HAP-1 (cell line): ENCODE data around the gene AUTS2.

Experiments
- DNase-seq, 2 experiments: peaks; one replicate each; pipeline ENCODE4 v3.0.0-alpha.2; 2016 to 2020; ENCODE audit warnings: low spot score in 2 of 2
- H3K27me3 ChIP-seq: fragments of 250-450 bp; sonication (Bioruptor Pico); 2 replicates; pipeline ENCODE4 v1.5.1; 2020; ENCODE audit warnings: low read depth, mild to moderate bottlenecking, moderate library complexity
- H3K36me3 ChIP-seq: fragments of 250-450 bp; sonication (Bioruptor Pico); replicated peaks from 2 replicates; pipeline ENCODE4 v1.5.1; 2020; ENCODE audit warnings: mild to moderate bottlenecking
- H3K4me1 ChIP-seq: fragments of 250-450 bp; sonication (Bioruptor Pico); 2 replicates; pipeline ENCODE4 v1.5.1; 2020; ENCODE audit warnings: mild to moderate bottlenecking
- H3K4me3 ChIP-seq: fragments of 250-450 bp; sonication (Bioruptor Pico); 2 replicates; pipeline ENCODE4 v1.5.1; 2020; ENCODE audit warnings: mild to moderate bottlenecking, moderate library complexity
- H3K9me3 ChIP-seq: fragments of 250-450 bp; sonication (Bioruptor Pico); 2 replicates; pipeline ENCODE4 v1.5.1; 2020; ENCODE audit warnings: mild to moderate bottlenecking, moderate library complexity
- in situ Hi-C: fragments of 300-500 bp; cut with MboI; formaldehyde crosslinking; loops from 3 replicates; pipeline ENCODE4 v1.14.3; 2020; ENCODE audit warnings: low sequenced_read_pairs, inconsistent platforms, mixed read lengths

The AUTS2 gene

GRCh38 chr7:70299472-70299807, 701.2 kb downstream of the AUTS2 start:
- Histone ChIP-seq H3K4me1 (no peaks in the 10 kb centered on the region), H3K4me3 (no peak overlapping the region), H3K27me3 (no peaks in the 10 kb centered on the region), H3K36me3 (no peaks in the 10 kb centered on the region), H3K9me3 (no peaks in the 10 kb centered on the region)
- no peak for DNase-seq
- in situ Hi-C loops: no loop called here

- Histone ChIP-seq H3K9me3 (no peaks in the 10 kb centered on the region), H3K36me3 (no peaks in the 10 kb centered on the region), H3K4me3 (no peak overlapping the region), H3K4me1 (no peaks in the 10 kb centered on the region), H3K27me3 (no peaks in the 10 kb centered on the region)
- no peak for DNase-seq
- in situ Hi-C loops: no loop called here
Measured at GRCh38 chr7:70301673-70302185, 703.5 kb downstream of the AUTS2 start.

- H3K27me3 ChIP-seq: no peaks in the 10 kb centered on the region
- in situ Hi-C loops: no loop called here
- no peak for DNase-seq
- H3K9me3 ChIP-seq: no peaks in the 10 kb centered on the region
- H3K36me3 ChIP-seq: no peaks in the 10 kb centered on the region
- no peak overlapping the region for H3K4me3 ChIP-seq
- H3K4me1 ChIP-seq: no peaks in the 10 kb centered on the region
Measured at GRCh38 chr7:70303309-70303708, 705.0 kb downstream of the AUTS2 start.

DNA sequence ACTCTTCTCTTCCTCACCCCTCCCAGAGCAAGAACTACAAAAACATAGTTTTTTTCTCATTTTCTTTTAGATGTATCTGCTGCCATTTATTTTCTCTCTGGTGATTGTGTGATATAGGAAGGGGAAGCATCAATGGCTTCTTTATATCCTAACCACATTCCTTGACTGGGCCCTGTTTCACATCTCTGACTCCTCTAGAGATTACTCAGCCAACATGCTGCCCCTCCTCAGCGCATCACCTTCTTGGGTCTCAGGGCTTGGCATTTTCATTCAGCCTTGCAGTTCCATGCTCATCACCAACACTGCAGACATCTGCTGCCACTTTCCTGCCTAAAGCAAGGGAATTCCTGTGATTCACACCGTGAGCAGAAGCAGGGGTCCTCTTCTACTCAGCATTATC, 705.5 kb downstream of the AUTS2 start:
- Histone ChIP-seq H3K4me1 (no peaks in the 10 kb centered on the region), H3K27me3 (no peaks in the 10 kb centered on the region), H3K9me3 (no peaks in the 10 kb centered on the region), H3K36me3 (no peaks in the 10 kb centered on the region), H3K4me3 (no peak overlapping the region)
- in situ Hi-C loops: no loop called here
- no peak for DNase-seq

DNA sequence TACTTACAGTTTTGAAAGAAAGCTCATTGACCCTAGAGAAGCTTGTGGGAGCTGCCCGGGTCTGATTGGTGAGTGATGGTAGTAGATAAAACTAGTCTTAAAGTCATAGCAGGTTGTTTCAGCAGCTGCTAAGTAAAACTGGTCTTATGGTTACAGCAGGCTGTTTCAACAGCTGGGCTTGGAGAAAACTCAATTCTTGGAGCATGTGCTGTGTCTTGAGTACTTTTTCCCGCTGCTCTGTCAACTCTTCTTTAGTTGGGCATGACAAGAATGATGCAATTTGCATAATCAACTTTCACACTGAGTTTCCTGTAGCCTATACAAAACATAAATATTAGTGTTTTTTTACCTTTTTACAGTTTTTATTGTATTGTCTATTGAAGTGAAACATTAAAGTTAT, 707.9 kb downstream of the AUTS2 start:
- H3K4me3 ChIP-seq: no peak overlapping the region
- H3K9me3 ChIP-seq: no peaks in the 10 kb centered on the region
- H3K27me3 ChIP-seq: no peaks in the 10 kb centered on the region
- no peak for DNase-seq
- no peaks in the 10 kb centered on the region for H3K36me3 ChIP-seq
- in situ Hi-C loops: no loop called here
- H3K4me1 ChIP-seq: no peaks in the 10 kb centered on the region

DNA sequence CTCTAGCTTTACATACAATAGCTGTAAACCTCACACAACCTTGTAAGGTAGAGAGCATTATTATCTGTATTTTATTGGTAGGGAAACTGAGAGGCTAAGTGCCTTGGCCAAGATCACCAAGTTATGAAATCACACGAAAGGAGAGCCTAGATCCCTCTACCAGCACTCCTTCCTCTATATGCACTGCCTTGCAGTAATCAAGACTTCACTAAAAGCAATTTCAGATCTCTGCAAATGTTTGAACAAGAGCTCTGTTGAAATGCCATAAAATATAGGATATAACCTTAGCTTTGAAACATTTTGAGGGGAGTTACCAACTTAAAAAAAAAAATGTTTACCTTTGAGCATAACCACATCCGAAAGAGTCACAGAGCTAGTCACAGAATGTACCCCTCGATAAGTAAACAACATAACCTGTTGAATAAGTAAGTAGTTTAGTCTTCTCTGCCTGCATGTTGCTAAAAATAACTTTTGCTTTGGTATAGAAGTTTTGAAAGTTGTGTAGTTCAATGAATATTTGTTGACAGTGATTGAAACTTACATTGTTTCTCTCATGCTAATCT, 709.4 kb downstream of the AUTS2 start:
- in situ Hi-C loops: no loop called here
- no peaks in the 10 kb centered on the region for H3K4me1 ChIP-seq
- no peak overlapping the region for H3K4me3 ChIP-seq
- no peaks in the 10 kb centered on the region for H3K27me3 ChIP-seq
- no peaks in the 10 kb centered on the region for H3K36me3 ChIP-seq
- no peaks in the 10 kb centered on the region for H3K9me3 ChIP-seq
- DNase-seq: no peak

DNA sequence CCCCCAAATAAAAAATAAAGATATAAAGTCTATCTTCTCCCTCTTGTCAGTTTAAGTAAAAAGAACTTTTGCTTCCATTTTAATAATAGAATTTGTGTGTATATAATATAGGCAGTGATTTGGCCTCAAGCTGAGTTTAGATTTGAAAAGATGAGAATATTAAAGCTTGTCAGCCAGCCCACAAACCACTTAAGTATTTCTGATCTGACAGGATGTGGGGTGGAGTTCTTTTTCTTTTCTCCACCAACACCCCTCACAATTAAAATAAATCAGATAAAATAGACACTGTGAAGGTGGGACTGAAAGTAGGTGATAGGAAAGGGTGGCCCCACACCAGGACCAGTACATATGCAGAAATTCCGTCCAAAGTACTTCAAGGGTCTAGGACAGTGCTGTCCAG, 714.1 kb downstream of the AUTS2 start:
- in situ Hi-C loops: no loop called here
- no peaks in the 10 kb centered on the region for H3K9me3 ChIP-seq
- no peak for DNase-seq
- no peaks in the 10 kb centered on the region for H3K4me1 ChIP-seq
- H3K4me3 ChIP-seq: no peak overlapping the region
- no peaks in the 10 kb centered on the region for H3K36me3 ChIP-seq
- H3K27me3 ChIP-seq: no peaks in the 10 kb centered on the region

DNA sequence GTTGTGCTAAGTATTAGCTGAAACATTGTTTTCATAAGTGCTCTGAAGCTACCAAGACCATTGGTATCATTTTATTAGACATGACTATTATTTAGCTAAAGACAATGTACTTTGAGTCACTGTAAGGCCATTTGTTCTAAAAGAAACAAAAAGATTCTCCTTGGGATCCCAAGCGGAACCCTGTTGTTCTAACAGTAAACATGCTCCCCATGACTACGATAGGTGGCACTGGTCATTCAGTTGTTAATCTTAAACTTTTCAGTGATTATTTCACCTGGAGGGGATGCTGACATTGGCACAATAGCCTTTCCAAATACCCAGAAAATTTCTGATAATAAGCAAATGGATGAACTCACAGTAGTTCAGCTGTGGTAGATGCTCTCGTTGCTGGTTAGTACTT, 715.0 kb downstream of the AUTS2 start:
- Histone ChIP-seq H3K27me3 (no peaks in the 10 kb centered on the region), H3K4me3 (no peak overlapping the region)
- in situ Hi-C loops: no loop called here

GRCh38 chr7:70313687-70314086, 715.4 kb downstream of the AUTS2 start:
- in situ Hi-C loops: no loop called here
- Histone ChIP-seq H3K9me3 (no peaks in the 10 kb centered on the region), H3K36me3 (no peaks in the 10 kb centered on the region)

More for the DNA sequence above, 715.0 kb downstream of the AUTS2 start:
- Histone ChIP-seq H3K36me3 (no peaks in the 10 kb centered on the region), H3K9me3 (no peaks in the 10 kb centered on the region), H3K4me1 (no peaks in the 10 kb centered on the region)
- DNase-seq: no peak

GRCh38 chr7:70314221-70314620, 715.9 kb downstream of the AUTS2 start:
- H3K9me3 ChIP-seq: no peaks in the 10 kb centered on the region
- H3K36me3 ChIP-seq: no peaks in the 10 kb centered on the region
- H3K4me3 ChIP-seq: no peak overlapping the region
- no peaks in the 10 kb centered on the region for H3K27me3 ChIP-seq
- in situ Hi-C loops: no loop called here
- no peaks in the 10 kb centered on the region for H3K4me1 ChIP-seq
- DNase-seq: no peak

More at GRCh38 chr7:70313687-70314086, 715.4 kb downstream of the AUTS2 start:
- H3K4me1 ChIP-seq: no peaks in the 10 kb centered on the region
- no peak for DNase-seq
- no peak overlapping the region for H3K4me3 ChIP-seq
- H3K27me3 ChIP-seq: no peaks in the 10 kb centered on the region

DNA sequence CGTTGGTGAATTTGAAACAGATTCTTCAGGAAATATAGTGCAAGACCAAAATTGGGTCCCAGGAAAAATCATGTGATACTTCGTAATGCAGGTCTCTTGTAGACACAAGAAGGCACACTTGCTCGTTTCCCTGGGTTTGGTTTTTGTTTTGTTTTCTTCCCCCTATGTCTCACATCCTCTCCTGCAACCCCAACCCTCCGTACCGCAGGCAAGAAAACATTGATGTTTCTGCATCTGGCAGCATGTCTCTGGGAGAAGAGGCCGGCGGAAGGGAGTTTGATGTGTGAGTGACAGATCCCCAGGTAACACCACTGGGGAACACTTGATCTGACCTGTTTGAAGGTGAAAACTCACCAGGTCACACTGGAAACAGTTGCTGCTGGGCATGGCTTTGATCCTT, 718.5 kb downstream of the AUTS2 start:
- no peaks in the 10 kb centered on the region for H3K27me3 ChIP-seq
- H3K4me3 ChIP-seq: no peak overlapping the region
- in situ Hi-C loops: no loop called here
- no peaks in the 10 kb centered on the region for H3K4me1 ChIP-seq
- DNase-seq: no peak
- no peaks in the 10 kb centered on the region for H3K9me3 ChIP-seq
- no peaks in the 10 kb centered on the region for H3K36me3 ChIP-seq

- Histone ChIP-seq H3K9me3 (no peaks in the 10 kb centered on the region), H3K27me3 (no peaks in the 10 kb centered on the region), H3K4me3 (no peak overlapping the region), H3K36me3 (no peaks in the 10 kb centered on the region), H3K4me1 (no peaks in the 10 kb centered on the region)
- in situ Hi-C loops: no loop called here
- DNase-seq: no peak
Measured at GRCh38 chr7:70317356-70317755, 719.1 kb downstream of the AUTS2 start.

DNA sequence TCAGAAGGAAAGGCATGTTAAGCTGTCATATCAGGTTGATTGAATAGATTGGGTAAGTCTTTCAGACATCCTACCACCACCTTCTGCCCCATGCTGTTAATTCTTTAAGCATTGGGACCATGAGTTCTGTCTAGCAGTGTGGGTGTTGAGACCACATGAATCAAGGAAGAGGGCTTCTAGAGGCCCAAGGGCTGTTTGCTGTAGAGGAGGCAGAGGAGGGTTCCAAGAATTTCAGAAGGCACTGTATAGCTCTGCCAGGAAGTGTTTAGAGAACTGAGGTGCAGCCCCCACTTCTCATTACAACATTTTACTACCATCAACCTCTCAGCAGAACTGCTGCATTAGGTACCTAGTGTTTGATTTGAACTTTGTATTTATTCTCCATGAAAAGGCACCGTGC, 720.2 kb downstream of the AUTS2 start:
- H3K27me3 ChIP-seq: no peaks in the 10 kb centered on the region
- H3K9me3 ChIP-seq: no peaks in the 10 kb centered on the region
- in situ Hi-C loops: no loop called here
- no peak for DNase-seq
- H3K4me1 ChIP-seq: no peaks in the 10 kb centered on the region
- H3K36me3 ChIP-seq: no peaks in the 10 kb centered on the region
- H3K4me3 ChIP-seq: no peak overlapping the region

GRCh38 chr7:70319057-70319456, 720.8 kb downstream of the AUTS2 start:
- H3K4me3 ChIP-seq: no peak overlapping the region
- H3K36me3 ChIP-seq: no peaks in the 10 kb centered on the region
- DNase-seq: no peak
- H3K27me3 ChIP-seq: no peaks in the 10 kb centered on the region
- in situ Hi-C loops: no loop called here
- H3K9me3 ChIP-seq: no peaks in the 10 kb centered on the region
- no peaks in the 10 kb centered on the region for H3K4me1 ChIP-seq

- no peaks in the 10 kb centered on the region for H3K9me3 ChIP-seq
- no peaks in the 10 kb centered on the region for H3K36me3 ChIP-seq
- no peak for DNase-seq
- no peak overlapping the region for H3K4me3 ChIP-seq
- H3K4me1 ChIP-seq: no peaks in the 10 kb centered on the region
- in situ Hi-C loops: no loop called here
- no peaks in the 10 kb centered on the region for H3K27me3 ChIP-seq
Measured at GRCh38 chr7:70321016-70321590, 722.8 kb downstream of the AUTS2 start.
